HG03097 (cell line): ENCODE measurements around the gene TIMM13.
"Not testable (repeated sequence)": the region's sequence is repeated elsewhere in the genome, so short reads cannot be mapped to it uniquely, and the experiment has no call there.

ENCODE experiments used
- ATAC-seq: cut with Tn5 transposase; IDR thresholded peaks from one replicate; pipeline ENCODE4 v1.9.1; 2021; ENCODE audit not compliant: unreplicated experiment, low FRiP score

TIMM13 gene

DNA sequence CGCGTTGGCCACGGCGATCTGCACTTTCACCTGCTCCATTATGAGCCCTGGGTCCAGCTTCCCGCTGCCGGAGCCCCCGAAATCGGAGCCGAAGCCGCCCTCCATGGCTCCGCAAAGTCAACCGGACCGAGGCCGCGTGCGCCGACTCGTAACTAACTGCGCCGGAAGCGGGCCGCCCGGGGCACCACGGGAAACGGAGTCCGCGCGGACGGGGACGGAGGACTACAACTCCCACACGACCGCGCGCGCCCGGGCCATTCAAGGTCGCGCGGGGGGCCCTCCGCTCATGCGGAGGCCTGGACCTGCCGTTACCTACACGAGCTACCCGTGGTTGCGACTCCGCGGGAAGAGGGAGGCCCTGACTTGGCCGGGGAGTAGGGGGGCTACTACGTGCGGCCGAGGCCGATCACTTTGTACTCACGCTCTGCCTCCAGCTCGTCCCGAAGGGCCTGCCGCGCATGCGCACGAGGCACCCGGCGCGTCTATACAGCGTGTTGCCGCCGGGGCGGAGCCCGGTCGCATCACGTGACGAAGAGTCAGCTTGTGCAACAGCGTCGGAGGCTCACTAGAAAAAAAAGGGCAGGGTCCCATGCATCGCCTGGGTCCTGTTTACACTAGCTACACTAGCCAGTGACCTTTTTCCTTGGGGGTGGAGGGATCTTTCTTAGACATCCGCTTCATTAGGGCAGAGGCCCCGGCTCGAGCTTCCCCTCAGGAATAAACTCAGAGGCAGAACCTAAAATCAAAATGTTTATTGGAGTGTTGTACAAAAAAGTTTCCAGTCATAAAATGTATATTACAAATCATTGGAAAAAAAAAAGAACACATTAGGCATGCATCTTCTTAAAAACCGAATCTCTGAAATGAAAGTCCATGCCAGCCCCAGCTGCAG lies at the start of gene TIMM13:
TIMM13 (minus strand) TSS at position 158 of the 892 bp plus-strand sequence; CDS start at position 105, 53 bp downstream.
- peak; percentile 72 for ATAC-seq

DNA sequence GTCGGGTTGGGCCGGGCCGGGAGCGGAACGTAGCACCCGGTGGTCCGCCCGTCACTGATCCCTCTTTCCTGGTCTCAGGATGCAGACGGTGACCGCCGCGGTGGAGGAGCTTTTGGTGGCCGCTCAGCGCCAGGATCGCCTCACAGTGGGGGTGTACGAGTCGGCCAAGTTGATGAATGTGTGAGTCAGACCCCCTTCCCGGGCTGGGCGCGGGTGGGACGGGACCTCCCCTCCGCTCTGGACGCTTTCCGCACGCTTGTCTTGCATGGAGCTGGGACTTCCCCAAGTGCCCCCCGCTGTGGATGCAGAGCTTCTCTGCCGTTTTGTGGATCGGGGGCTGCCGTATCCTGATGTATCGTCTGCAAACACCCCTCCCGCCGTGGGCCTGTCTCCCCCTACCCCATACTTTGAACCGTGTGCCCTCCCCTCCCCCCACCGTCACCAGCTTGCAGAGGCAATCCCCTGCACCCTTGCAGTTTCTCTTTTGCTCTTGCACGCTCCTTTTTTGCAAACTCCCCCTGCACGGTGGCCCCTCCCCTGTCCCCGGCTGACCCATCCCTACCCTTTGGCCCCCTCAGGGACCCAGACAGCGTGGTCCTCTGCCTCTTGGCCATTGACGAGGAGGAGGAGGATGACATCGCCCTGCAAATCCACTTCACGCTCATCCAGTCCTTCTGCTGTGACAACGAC lies 49.2 kb upstream of the TIMM13 start:
- ATAC-seq, result peak; percentile 12

DNA sequence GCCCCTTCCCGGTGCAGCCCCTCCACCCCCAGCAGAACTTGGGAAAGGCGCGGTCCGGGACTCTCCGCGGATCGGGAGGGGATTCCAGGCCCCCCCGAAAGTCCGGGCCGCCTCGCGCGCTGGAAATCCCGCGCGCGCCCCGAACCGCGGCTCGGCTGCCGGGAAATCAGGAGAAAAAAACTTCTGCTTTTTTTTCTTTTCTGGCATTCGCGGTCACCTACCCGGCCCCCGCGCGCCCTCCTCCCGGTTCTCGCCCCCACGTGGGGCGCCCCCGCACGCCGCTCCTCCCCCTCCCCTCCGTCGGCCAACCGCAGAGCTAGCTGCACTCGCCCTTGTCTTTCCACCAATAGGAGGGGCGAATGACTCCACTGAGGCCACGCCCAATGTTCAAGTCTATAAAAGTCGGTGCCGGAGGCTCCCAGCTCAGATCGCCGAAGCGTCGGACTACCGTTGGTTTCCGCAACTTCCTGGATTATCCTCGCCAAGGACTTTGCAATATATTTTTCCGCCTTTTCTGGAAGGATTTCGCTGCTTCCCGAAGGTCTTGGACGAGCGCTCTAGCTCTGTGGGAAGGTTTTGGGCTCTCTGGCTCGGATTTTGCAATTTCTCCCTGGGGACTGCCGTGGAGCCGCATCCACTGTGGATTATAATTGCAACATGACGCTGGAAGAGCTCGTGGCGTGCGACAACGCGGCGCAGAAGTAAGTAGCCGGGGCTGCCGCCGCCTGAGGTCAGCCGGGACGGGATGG lies 48.5 kb upstream of the TIMM13 start, which contains the start of gene GADD45B:
GADD45B (plus strand) TSS at position 426 of the 749 bp plus-strand sequence; CDS start at position 658, 232 bp downstream.
- peak; percentile 67 for ATAC-seq

DNA sequence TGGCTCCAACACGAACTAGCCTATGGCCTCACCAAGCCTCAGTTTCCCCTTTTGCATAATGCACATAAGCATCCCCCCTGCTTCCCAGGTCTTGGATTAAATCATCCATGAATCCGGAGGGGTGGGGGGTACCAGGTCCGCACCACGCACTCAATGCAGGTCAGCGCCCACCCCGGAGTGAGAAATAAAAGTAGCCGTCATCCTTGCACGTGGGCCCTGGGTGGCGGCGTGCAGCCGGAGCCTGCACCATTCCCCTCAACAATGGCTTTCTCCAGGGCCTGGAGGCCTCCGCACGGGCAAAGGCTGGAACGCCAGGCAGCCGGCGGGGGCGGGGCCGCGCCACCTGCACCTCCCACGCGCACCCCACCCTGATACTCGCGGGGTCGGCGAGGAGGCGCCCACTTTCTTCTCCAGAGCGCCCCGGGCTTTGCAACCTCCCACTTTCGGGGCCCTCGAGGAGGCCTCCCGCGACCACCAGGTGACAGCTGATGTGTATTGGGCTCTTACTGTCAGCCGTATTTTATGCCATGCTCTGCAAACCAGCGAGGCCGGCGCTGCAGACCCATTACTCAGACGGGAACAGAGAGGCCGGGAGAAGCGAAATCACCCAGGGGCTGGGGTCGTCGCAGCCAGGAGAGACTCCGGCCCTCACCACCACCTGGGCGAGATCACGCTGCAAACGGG lies 47.8 kb upstream of the TIMM13 start:
- no peak for ATAC-seq

DNA sequence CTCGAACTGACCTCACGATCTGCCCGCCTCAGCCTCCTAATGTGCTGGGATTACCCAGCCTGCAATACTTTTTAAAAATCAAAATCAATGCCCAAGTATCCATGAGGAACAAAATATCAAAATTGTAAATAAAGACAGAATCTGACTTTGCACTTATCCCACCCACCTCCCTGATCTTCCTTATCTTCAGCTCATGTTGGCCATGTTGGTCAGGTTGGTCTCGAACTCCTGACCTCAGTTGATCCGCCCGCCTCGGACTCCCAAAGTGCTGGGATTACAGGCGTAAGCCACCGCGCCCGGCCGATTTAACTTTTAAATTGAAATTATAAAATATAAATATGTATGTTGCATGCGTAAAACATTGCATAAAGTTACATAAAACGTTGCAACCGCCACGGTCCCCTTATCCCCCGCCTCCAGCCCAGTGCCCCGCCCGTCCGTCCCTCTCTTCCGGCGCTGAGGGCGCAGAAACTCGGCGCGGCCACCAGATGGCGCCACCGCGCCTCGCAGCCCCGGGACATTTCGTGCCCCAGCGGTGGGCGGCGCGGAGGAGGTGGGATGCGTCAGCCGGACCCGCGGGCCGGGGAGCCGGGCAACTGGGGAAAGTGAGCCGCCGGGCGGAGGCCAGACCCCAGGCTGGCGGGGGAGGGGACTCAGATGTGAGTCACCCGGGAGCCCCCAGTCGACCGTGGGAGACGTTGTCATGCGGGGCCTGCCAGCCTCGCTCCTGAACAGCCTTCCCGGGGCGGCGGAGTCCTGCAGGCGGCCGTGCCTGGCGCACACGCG lies 47.0 kb upstream of the TIMM13 start:
- peak; percentile 34 for ATAC-seq

DNA sequence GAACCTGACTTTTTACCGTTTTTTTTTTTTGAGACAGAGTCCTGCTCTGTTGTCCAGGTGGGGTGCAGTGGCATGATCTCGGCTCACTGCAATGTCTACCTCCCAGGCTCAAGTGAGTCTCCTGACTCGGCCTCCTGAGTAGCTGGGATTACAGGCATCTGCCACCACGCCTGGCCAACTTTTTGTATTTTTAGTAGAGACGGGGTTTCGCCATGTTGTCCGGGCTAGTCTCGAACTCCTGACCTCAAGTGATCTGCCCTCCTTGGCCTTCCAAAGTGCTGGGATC lies 42.5 kb upstream of the TIMM13 start:
- not testable (repeated sequence) for ATAC-seq

DNA sequence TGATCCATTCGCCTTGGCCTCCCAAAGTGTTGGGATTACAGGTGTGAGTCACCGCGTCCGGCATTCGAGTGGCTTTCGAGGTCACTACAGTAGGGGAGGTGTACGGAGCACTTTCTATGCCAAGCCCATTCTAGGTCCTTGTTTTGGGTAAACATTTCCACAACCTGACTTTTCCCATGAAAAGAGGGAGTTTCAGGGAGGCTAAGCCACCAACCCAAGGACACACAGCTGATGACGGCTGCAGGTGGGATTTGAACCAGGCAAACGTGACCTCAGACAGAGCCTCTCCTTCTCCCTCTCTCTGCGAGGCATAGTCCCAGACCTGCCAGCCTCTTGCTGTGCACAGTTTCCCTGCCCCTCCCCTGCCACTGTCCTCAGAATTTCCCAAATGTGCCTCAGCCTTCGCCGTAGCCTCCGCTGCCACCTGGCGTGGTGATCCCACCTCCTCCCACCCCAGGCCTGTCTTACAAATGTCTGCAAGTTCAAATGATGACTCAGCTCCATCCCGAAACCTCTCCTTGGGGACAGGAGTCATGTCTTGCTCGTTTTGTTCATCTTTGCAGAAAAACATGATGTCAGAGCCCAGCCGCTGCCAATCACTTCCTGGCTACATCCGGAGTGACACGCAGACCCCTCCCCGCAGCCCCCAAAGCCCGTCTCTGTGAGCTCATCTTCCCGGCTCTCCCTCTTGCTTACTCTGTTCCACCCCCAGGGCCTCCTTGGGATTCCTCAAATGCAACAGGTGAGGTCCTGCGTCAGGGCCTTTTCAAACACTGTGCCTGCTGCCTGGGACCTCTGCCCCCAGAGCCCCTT lies 41.9 kb upstream of the TIMM13 start:
- no peak for ATAC-seq

DNA sequence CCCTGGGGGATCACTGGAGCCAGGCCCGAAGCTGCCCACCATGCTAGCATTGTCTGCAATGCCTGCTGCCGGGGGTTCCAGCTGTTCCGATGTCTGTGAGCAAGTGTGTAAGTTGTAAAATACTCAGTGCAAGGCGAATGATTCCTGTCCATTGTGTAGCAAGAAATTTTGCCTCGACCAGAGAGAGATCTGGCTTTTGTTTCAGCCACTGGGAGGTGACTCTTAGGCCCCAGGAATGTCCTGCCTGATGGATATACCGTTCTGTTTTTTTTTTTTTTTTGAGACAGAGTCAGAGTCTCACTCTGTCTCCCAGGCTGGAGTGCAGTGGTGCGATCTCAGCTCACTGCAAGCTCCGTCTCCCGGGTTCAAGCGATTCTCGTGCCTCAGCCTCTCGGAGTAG lies 41.2 kb upstream of the TIMM13 start:
- no peak for ATAC-seq

DNA sequence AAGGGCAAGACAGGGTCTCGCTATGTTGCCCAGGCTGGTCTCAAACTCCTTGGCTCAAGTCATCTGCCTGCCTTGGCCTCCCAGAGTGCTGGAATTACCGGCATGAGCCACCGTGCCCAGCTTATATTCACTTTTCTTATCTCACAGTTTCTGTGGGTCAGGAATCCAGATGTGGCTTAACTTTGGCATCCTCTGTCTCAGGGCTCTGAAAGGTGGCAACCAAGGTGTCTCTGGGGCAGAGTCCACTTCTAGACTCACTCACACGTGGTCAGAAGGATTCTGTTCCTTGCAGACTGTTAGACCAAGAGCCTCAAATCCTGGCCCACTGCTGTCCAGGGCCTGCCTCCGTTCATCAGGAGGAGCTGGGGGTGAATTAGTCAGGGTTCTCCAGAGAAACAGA lies 37.0 kb upstream of the TIMM13 start:
- ATAC-seq, result no peak

DNA sequence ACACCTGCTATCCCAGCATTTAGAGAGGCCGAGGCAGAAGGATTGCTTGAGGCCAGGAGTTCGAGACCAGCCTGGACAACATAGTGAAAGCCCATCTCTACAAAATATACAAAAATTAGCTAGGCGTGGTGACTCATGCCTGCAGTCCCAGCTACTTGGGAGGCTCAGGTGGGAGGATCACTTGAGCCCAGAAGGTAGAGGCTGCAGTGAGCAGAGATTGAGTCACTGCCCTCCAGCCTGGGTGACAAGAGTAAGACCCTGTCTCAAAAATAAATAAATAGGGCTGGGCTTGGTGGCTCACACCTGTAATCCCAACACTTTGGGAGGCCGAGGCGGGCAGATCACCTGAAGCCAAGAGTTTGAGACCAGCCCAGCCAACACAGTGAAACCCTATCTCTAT lies 36.3 kb upstream of the TIMM13 start:
- ATAC-seq, result not testable (repeated sequence)

DNA sequence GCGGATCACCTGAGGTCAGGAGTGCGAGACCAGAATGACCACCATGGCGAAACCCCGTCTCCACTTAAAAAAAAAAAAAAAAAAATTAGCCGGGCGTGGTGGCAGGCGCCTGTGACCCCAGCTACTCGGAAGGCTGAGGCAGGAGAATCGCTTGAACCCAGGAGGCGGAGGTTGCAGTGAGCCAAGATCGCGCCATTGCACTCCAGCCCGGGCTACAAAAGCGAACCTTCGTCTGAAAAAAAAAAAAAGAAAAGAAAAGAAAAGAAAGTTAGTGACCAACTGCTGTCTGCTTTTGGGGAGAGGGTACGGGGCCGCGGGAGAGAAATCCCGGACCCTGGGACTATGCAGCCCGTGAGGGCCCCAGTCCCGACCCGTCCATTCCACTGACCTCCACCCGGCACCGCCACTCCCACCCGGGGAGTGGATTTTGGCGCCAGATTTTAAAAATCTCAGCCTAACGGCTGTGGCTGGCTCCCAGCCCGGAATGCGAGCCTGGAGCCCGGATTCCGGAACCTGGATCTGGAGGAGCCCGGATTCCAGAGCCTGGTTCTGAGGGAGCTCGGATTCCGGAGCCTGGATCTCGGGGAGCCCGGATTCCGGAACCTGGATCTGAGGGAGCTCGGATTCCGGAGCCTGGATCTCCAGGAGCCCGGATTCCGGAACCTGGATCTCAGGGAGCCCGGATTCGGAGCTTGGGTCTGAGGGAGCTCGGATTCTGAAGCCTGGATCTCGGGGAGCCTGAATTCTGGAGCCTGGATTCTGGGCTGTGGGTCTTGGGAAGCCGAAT lies 35.4 kb upstream of the TIMM13 start:
- ATAC-seq, result no peak

DNA sequence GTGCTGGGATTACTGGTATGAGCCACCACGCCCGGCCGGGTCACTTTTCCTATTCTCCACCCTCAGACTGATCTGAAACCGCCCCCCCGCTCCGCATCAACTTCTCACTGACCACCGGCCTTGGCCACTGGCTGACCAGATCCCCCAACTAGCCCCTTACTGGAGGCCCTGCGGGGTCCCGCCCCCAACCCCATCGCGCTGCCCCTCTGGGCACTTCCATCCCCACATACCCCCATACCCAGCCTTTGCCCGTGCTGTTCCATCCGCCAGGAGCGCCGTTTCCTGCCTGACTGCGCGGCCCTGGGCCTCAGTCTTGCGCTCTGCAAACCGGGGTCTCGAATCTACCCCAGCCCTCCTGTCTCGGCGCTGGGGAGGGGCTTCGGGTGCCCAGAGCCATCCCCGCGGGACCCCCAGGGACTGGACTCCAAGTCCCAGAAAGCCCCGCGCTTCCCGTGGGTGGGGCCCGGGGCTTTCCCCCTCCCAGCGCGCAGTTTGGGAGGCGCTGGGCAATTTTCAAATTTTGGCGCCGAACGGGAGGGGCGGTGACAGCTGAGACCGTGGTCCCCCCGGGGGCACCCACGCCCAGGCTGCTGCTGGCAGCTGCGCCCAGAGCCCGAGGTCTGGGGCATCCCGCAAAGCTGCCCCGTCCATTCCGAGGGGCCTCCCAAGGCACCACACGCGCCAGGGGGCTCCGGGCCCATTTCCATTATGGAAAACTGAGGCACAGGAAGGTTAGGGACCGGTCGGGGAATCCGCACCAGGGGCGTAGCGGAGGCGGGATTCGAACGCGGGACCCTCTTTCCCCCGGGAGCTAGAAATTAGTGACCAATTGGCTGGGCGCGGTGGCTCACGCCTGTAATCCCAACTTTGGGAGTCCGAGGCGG lies 34.6 kb upstream of the TIMM13 start:
- no peak for ATAC-seq

DNA sequence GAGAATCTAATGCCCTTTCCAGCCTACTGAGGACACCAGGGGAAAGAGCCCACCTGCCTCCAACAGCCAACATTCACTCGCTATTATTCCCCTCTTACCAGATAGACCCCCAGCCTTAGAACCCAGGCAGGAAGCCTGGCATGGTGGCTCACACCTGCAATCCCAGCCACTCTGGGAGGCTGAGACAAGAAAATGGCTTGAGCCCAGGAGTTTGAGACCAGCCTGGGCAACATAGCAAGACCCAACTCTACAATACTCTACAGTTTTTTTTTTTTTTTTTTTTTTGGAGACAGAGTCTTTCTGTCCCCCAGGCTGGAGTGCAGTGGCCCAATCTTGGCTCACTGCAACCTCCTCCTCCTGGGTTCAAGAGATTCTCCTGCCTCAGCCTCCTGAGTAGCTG lies 32.9 kb upstream of the TIMM13 start:
- ATAC-seq, result no peak

DNA sequence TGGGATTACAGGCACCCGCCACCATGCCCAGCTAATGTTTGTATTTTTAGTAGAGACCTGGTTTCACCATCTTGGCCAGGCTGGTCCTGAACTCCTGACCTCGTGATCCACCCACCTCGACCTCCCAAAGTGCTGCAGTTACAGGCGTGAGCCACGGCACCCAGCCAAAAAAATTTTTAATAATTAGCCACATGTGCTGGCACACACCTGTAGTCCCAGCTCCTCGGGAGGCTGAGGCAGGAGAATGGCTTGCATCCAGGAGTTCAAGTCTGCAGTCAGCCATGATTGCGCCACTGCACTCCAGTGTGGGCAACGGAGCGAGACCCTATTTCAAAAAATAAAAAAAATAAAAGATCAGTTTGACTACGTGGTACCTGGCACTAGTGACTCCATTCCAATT lies 31.4 kb upstream of the TIMM13 start:
- ATAC-seq, result not testable (repeated sequence)

DNA sequence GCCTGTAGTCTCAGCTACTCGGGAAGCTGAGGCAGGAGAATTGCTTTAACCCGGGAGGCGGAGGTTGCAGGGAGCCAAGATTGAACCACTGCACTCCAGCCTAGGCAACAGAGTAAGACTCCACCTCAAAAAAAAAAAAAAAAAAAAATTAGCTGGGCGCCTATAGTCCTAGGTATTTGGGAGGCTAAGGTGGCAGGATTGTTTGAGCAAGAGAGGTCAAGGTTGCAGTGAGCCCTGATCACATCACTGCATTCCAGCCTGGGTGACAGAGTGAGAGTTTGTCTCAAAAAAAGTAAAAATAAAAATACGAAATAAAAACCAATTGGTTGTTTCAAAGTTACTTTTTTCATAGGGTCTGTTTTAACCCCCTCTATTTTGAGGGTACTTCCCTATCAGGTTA lies 30.7 kb upstream of the TIMM13 start:
- ATAC-seq, result no peak

DNA sequence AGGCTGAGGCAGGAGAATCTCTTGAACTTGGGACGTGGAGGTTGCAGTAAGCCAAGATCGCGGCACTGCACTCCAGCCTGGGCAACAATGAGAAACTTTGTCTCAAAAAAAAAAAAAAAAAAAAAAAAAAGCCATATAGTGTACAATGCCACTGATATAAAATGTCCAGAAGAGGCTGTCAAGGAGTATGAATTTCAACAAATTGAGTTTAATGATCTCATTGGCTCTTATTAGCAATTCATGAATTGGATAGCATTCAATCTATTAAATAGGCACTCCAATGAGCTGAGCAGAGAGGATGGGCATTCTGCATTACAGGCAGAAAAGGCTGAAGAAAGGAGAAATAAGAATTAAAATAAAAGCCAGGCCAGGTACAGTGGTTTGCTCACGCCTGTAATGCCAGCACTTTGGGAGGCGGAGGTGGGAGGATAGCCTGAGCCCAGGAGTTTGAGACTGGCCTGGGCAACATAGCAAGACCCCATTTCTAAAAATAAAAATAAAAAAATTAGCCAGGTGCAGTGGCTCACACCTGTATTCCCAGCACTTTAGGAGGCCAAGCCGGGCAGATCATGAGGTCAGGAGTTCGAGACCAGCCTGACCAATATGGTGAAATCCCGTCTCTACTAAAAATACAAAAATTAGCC lies 30.1 kb upstream of the TIMM13 start:
- no peak for ATAC-seq
